22Rv1 (cell line): ENCODE measurements around the gene DAB1.

ENCODE experiments used
- ZFX ChIP-seq: fragments of 450-650 bp; IDR thresholded peaks from 2 replicates; pipeline ENCODE4 v1.6.1; 2017; ENCODE audit warnings: antibody characterized with exemption, borderline replicate concordance
- TF ChIP-seq, protein P1 (sequence below): fragments of 450-650 bp; IDR thresholded peaks from 2 replicates; pipeline ENCODE4 v1.5.1; 2017; ENCODE audit warnings: mild to moderate bottlenecking

DNA sequence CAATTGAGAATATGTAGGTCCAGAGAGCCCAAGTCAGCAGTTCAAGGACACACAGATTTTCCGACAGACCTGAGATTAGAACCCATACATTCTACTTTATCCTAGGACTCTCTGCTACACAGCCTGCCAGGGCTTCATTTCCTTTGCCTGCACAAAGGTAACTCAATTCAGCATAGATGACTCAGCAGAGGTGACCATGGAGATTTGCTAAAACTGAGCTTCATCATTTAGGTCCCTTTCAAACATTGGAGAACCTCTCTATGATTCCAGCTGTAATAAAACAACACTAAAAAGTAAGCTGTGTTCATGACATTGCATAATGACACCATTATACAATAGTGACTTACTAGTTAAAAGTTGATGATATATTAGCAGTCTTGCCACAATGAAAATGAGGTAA, 22.2 kb downstream of the DAB1 start:
- TF ChIP-seq, protein P1, sequence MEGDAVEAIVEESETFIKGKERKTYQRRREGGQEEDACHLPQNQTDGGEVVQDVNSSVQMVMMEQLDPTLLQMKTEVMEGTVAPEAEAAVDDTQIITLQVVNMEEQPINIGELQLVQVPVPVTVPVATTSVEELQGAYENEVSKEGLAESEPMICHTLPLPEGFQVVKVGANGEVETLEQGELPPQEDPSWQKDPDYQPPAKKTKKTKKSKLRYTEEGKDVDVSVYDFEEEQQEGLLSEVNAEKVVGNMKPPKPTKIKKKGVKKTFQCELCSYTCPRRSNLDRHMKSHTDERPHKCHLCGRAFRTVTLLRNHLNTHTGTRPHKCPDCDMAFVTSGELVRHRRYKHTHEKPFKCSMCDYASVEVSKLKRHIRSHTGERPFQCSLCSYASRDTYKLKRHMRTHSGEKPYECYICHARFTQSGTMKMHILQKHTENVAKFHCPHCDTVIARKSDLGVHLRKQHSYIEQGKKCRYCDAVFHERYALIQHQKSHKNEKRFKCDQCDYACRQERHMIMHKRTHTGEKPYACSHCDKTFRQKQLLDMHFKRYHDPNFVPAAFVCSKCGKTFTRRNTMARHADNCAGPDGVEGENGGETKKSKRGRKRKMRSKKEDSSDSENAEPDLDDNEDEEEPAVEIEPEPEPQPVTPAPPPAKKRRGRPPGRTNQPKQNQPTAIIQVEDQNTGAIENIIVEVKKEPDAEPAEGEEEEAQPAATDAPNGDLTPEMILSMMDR = no peak
- no peak for TF ChIP-seq ZFX
